KG1 (cell line): Measurements from ENCODE around the gene DHX32.
"Not testable (repeated sequence)": the region's sequence is repeated elsewhere in the genome, so short reads cannot be mapped to it uniquely, and the experiment has no call there.

Experiments used
- DNase-seq: peaks from one replicate; lab custom pipeline; 2025; lab: John Stamatoyannopoulos, UW

The DHX32 gene

DNA sequence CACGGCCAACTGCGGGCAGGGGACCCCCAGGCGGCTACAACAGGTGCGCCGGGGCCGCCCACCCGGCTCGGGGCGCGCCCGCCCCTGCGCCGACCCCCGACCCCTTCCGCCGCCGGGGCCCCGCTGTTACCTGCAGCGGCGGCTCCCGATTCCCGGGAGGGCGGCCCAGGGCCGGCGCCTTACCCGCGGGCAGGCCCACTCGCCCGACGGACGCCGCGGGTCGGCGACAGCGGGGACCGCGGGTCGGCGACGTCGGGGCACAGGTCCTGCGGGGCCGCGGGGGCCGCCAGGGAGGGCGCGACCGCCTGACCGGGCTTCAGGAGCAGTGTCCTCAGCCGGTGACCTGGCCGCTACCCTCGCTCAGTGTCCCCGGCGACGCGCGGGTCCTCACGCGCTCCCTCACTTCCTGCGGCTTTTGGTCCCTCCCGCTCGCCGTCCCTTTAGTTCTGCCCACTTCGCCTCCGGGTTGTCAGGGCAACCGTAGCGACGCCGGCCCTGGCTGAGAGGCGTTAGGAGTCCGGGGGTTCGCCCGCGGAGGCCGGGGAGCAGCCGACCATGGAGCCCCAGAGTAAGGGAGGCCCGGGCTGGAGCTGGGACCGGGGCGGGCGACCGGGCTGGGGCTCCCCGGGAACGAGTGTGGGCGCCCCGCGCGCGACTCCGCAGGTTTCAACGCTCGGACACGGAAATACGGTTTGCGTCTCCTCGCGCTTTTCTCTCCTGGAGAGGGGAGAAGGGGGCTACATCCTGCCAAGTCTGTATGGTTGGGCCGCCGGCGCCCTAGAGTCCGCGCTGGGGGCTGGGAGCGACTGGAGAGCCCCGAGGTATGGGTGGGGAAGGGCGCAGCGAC lies 15.2 kb upstream of the DHX32 start, which contains the start of gene FANK1:
FANK1 (plus strand) TSS at position 477 of the 847 bp plus-strand sequence; CDS start at position 556, 79 bp downstream.
- peak; percentile 35 for DNase-seq

DNA sequence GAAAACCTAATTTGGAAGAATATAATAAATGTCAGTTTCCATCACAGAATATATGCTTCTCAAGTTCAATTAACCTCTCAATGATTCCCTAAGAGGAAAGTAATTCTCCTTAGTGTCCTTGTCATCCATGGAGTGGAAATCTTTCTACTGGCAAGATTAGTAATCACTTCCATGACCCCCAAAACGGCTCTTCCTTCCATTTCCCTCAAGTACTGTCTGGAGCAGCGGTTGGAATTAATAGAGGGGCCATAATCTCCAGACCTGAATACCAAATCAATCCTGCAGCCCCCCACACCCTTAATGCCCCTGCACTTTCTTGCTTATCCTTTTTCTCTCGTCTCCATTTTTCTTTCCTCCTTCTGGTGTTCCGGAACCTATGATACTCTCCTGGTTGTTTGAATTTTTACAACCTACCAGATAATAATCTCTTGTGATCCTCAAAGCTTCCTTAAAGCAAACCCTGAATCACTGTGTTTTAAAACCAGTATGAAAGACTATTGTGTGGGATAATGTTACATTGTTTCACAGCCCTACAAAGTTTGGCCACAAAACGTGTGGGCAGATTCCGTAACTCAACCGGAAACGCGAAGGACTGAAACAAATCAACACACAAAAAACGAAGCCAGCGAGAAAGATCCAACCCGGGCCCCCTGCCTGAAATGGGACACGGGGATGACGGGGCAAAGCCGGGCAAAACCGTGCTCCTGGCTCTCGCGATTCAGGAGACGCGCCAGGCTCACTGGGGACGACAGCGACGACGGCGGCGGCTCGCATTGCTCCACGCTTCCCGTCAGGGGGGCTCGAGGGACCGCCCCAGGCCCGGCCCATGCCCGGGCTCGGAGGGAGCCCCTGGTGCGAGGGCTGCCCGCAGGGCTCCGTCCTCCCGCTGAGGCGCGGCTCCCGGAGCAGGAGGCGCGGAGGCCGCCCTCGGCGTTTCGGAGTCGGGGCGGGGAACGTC lies 14.3 kb upstream of the DHX32 start:
- DNase-seq = peak; percentile 21

GRCh38 chr10:125894176-125894575 lies 13.1 kb upstream of the DHX32 start:
- not testable (repeated sequence) for DNase-seq

- DNase-seq = not testable (repeated sequence)
Measured at GRCh38 chr10:125892402-125892801, 11.3 kb upstream of the DHX32 start.

- DNase-seq = not testable (repeated sequence)
Measured at GRCh38 chr10:125889441-125889840, 8.3 kb upstream of the DHX32 start.

DNA sequence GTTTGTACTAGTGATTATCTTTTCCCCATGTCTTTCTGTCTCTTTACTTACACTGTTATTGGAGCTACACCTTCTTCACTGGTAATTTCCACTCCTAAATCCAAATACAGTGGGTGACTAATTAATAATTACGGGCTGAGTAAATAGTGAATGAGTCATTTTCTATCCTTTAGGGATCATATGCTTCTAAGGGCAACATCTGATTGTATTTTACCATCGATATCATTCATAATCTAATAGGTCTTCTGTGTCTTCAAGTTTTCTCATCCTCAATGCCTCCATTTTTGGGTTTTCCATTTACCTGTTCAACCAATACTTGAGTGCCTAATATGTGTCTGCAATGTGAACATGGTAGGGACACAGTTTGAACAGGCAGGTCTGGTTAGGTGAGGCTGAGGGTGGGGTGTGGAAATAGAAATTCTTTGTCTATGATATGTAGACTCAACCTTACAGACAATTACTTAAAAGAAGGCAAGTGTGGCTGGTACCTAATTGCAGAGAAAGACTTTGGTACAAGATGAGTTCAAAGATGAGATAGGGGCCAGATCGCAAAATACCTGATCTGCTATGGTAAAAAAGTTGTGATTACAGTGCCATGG lies 5.9 kb upstream of the DHX32 start:
- no peak for DNase-seq

GRCh38 chr10:125883211-125883610 lies 2.1 kb upstream of the DHX32 start:
- no peak for DNase-seq

DNA sequence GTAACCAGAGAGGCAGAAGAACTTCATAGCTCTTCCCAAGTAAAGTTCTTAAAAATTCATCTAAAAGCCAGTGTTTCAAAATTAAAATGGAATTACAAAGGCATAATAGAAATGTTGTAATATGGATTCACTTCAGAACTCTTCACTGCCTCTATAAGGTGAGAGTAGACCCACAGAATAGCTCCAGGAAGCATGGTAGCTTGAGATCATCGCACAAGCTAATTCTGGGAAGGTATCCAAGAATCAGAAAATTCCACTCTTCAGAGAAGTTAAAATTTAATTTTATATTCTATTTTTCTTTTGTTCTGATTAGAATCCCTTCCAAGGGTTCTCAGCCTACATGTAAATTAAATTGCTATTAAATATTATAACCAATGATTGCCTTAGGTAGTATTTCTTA lies 1.5 kb upstream of the DHX32 start:
- DNase-seq = no peak

- DNase-seq = no peak
Measured at GRCh38 chr10:125880719-125881118, 373 bp downstream of the DHX32 start.

DNA sequence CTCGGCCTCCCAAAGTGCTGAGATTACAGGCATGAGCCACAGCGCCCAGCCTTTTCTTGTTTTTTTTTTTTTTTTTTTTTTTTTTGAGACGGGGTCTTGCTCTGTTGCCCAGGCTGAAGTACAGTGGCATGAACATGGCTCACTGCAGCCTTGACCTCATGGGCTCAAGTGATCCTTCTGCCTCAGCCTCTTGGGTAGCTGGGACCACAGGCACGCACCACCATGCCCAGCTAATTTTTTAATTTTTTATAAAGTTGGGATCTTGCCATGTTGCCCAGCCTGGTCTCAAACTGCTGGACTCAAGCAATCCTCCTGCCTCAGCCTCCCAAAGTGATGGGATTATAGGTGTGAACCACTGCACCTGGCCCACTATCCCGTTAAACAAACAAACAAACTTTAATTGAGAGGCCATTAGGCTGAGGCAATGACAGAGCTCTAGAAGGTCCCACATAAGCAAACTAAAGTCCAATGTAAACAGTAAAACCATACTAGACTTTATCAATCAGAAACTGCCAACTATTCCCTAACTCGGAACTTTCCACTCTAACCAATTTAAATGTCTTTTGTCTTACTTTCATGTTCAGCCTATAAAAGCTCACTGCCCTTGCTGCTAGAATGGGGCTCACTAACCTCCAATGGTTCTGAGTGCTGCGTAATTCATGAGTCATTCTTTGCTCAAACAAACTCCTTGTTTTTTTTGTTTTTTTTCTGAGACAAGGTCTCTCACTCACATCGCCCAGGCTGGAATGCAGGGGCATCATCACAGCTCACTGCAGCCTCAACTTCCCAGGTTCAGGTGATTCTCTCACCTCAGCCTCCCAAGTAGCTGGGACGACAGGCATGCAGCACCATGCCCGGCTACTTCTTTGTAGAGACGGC lies 1.9 kb downstream of the DHX32 start:
- no peak for DNase-seq

DNA sequence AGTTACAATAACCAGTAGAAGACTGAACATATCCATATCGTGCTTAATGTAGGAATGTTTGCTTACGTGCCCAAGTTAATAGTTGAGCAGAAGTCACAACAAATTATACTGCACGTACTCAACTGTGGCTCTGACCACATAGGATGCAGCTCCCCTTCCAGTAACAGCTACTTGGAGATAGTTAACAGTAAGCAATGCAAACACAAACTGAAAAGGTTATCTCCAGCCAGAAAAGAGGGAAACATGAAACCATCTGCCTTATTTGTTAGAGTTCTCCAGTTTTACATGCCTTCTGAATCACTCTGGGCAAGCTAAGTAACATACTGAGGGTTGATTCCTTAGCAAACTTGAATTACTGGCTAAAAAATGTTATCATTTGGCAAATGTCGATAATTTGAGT lies 9.8 kb downstream of the DHX32 start:
- DNase-seq = no peak

DNA sequence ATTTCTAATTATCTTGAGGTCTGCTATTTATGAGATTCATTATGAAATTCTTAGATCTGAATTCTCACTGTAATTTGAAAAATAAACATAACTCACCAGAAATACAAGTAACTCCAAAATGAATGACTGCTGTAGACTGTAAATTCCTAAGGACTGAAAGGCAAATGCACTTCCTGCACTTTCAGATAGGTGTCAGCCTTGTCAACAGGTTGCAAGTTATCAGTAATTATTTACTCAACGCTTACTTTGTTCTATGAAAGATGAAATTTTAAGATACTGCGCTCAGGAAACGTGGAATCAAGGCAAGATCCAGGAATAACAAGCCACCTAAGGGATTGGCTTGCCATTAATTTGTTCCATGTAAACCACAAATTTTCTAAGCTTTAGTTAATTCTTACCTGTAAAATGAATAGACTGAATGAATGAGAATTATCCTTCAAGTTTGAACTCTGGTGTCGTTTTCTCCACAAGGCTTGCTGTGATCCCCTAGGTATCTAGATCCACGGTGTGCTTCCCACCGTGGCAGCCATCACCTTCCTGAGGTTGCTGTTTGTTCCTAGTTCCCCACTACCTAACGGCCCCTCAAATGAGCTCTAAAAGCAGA lies 12.6 kb downstream of the DHX32 start:
- no peak for DNase-seq

DNA sequence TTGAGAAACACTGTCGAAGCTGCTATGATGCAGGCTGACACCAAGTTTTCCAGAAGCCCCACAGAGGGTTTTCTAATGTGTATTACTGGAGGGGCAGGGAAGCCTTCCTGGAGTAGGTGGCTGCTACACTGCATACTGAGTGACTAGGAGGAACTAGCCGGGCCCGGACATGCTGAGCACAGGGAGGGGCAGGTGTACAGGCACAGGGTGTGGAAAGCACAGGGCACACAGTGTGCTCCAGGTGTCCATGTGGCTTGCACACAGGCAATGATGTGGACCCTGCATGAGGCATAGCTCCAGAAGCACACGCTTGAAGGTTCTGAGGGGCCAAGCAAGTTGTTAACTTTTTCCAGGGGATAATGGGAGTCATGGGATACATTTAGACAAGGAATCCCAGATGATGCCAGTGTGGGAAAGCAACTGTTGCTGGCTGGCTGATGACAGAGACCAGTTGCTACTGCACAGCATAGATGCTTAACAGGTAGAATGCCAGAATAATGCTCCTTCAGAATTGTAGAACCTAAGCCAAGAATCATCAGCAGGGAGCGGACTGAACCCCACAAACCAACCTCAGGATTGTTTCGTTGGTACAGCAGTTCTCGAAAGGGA lies 14.6 kb downstream of the DHX32 start:
- no peak for DNase-seq

DNA sequence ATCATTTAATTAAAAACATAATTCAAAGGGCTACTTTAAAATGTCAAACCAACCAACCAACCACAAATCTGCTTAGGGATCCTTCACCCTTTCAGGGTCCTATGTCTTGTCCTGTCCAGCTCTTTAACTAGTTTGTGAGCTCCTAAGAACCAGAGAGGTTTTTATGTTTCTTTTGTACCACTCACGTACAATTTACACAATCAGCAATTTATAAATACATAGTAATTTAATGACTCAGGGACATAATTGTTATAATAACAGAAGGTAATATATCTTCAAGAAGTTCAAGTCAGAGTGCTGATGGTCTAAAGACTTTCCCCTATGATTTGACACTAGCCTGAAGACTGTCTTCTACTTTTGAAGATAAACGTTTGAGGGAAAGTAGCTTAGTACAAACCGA lies 16.0 kb downstream of the DHX32 start:
- no peak for DNase-seq

DNA sequence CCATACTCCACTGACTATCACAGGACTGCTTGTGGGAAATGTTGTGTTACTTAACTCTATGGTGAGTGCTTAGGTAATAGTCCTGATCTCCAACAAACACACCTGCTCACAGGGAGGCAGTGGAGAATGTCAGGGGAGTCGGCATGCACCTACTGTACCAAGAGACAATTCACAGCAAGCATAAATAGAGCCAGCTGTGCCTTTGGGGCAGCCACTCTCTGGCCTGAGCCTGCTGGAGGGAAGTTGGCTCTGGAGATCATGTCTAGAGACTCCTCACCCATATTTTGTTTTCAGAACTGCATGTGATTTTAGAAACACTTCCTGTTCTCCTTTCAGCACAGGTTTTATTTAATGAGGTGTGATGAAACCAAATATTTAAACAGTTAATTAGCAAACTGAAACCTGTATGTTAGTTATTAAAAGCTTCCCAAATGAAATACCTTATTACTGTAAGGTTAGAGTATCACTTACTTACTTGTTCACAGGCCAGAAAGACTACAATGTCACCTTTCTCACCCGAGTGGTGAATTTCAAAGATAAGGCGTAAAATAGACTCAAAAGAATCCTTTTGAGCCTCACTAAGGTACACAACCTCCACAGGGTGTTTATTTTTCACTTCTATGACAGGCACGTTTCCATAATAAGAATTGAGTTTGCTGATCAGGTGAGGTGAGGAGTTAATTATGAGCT lies 21.8 kb downstream of the DHX32 start:
- DNase-seq = no peak

- no peak for DNase-seq
Measured at GRCh38 chr10:125857185-125857760, 23.8 kb downstream of the DHX32 start.

- no peak for DNase-seq
Measured at GRCh38 chr10:125852487-125852886, 28.6 kb downstream of the DHX32 start.

GRCh38 chr10:125850766-125851731 lies 30.0 kb downstream of the DHX32 start:
- DNase-seq = no peak
